ENCODE results near the gene MYO18A.

MYO18A gene

DNA sequence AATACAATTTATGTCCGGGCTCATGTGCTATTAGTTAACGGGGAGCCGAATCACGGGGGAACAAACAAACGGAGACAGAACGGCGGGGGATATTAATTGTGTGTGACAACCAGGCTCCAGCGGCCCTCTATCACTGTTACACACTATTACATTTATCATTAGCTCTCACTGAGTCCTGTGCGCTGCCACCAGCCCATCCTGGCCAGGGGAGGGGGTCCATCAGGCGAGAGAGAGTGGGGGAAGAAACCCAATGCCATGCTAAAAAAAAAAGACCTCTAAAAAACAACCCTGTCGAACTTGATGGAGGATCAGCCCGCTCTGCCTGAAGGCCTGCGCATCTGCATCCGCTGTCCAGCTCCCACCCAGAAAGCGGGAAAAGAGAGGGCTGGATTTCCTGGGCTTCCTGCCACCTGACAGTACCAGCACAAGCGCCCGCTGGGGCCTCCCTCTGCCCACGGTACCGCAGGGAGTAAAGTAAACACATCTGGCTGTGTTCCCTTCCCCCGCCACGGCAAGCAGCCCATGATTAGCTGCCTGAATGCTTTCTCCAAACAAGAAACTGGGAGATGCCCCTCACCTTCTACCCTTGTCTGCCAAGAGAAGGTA is 95.6 kb downstream of the MYO18A start:
- no peak for DNase-seq (ENCODE audit: low read depth in 2 of 2)

DNA sequence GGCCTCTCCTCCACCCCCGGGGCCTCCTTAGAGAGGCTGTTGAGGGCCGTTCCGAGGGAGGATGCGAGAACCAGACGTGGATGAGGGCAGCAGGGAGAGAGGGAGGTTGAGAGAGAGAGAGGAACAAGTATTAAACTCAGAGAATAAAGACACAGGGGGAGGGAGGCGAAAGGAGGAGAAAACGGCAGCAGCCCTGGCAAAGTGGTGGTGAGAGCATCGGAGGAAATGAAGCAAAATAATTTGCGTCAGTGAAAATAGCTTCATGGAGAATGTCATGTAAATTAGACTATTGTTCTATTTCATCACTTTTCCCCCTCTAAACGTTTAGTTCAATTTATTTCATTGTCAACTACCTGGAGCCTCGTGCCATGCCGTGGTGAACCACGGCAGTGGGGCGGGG is 99.2 kb downstream of the MYO18A start:
- no peak for DNase-seq (ENCODE audit: low read depth in 2 of 2)

DNA sequence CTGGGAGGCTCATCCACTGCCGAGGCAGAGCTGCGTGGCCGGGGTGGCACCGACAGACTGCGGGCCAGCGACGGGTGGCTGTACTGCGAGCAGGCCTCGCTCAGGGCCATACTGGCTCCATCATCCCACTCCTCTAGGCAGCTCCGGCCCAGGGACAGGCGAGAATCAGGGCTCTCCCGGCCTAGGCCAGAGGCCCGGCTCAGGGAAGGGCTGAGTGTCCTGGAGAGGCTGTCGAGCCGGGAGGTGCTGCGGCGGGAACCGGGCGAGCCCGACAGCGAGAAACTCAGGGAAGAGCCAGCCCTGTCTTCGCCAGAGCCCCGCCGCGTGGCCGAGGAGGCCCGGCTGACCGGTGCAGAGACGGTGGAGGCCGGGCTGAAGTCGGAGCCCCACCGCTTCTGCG is 99.9 kb downstream of the MYO18A start:
- no peak for DNase-seq (ENCODE audit: low read depth in 2 of 2)

DNA sequence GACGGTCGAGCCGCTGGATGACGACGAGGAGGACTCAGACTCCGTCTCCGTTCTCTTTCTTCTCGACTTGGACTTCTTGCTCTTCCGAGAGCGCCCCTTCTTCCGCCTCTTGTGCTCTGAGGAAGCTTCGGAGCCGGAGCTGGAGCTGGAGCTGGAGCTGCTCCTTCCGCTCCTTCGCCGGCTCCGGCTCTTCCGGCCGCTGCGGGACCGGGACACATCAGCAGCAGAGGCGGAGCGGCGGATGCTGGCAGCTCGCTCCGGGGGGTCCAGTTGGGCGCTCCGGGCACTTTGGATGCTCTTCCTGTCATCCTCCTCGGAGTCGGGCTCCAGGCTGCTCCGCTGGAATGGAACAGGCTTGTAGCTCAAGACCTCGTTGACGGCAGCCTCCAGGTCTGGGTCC is 100.3 kb downstream of the MYO18A start:
- DNase-seq (ENCODE audit: low read depth in 2 of 2) = no peak

DNA sequence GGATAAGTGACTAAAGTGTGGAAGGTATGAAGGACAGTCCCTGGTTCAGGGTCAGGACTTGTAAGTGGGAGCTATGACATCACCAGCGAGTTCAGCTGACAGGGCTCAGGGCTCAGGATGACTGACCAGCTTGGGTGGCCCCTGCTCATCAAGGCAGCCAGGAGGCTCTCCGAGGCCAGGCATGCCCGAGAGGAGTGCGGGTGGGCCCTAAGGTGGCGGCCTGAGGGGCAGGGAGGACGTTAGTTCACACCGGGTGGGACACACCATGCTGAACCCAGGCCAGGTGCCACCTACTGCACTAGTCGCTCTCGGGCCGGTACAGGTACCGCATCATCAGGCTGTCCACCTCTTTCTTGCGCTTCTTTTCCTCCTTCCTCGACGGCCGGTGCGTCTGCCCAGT is 100.8 kb downstream of the MYO18A start:
- no peak for DNase-seq (ENCODE audit: low read depth in 2 of 2)

DNA sequence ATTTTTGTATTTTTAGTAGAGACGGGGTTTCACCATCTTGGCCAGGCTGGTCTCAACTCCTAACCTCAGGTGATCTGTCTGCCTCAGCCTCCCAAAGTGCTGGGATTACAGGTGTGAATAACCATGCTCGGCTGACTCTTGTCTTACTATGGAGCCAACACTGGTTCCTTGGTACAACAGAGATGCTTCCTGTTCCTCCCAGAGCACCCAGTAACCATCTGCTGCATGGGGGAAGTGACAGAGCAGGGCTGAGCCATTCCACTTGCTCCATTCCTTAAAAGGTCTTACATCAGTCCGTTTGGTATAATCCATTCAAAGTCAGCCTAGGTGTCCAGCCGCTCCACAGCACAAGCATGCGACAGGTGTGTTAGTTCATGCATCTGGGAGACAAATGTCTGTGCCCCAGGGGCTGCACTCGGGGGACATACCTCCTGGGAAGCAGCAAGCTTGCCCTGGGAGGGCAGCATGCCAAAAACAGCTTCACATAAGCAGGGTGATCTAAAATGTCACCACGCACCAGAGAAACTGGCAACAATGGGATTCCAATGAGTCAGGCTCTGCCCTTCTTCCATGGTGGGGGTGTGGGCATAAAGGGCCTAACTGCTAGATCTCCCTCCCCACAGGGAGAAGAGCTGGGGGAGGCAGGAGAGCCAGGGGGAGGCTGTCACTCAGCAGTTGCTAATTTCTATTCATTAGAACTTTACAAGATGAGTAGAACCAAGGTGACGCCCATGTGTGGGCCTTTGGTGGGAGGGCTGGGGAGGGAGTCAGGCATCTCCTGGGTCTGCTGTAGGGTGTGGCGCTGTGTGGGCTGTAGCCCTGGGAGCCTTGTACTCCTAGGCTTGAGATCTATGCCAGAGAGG is 101.8 kb downstream of the MYO18A start:
- DNase-seq (ENCODE audit: low read depth in 2 of 2) = no peak

DNA sequence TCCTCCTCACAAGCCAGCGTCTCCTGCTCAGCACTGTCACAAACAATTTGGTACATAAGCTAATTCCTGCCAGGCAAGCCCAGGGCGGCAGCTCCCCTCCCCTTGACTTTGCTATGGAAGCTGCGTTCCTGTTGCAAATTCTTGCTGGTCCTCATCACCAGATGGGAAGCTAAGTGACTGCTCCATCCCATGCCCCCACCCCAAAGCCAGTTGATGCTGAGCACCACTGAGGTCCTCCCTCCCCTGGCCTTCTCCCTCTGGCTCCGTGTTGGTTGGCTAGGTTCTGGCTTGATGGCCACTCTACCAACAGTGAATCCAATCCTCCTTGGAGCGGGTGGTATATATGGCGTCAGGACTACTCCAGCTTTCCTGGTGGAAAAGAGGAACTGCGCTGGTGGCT is 102.9 kb downstream of the MYO18A start:
- no peak for DNase-seq (ENCODE audit: low read depth in 2 of 2)

DNA sequence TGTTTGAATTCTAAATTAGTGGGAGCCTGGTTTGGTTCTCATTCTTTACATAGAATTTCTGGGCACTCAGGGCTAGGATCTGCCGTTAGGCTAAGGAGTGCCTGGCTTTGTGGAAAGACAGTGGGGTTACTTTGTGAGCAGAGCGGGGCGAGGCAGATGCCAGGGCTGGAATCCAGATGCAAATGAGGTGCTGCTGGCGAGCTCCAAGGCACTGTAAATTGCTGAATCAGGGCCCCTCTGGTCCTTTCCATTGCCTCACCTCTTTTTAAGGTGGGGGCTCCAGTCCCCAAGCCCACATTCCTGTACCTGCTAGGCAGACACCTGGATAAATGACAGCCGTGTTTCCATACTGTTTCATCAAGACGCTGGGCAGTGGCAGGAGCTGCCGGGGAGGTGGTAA is 103.5 kb downstream of the MYO18A start:
- no peak for DNase-seq (ENCODE audit: low read depth in 2 of 2)

DNA sequence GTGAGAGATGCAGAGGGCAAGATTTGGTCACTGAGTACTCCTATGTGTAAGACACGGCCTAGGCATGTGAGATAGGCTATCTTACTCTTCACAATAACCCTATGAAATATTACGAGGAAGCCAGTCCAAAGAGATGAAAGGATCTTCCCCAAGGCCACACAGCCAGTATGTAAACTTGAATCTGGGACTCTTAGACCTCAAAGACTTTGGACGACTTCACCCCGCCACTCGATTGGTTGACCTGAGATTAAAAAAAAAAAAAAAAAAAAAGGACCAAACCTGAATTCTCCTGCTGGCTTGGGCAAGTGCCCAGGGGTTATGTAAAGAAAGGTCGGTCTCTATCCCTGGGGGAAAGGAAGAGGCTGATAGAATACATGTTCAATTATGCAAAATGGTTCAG is 104.1 kb downstream of the MYO18A start:
- DNase-seq (ENCODE audit: low read depth in 2 of 2) = no peak

DNA sequence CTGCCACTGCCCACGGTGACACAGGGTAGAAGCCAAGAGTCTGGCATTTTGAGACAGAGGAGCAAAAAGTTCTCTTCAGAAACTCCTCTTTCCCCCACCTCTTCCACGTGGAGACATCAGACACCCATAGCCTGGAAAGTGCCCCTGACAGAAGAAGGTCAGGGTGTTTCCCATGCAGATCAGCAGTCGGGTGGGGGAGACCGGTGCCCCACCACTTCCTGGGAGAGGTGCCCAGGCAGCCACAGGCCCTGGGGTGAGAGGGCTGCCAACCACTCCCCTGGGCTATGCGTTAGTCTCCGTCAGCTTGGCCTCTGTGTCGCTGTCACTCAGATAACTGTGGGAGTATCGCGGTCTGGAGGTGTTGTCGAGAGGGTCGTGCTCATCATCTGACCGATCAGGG is 105.7 kb downstream of the MYO18A start:
- no peak for DNase-seq (ENCODE audit: low read depth in 2 of 2)

DNA sequence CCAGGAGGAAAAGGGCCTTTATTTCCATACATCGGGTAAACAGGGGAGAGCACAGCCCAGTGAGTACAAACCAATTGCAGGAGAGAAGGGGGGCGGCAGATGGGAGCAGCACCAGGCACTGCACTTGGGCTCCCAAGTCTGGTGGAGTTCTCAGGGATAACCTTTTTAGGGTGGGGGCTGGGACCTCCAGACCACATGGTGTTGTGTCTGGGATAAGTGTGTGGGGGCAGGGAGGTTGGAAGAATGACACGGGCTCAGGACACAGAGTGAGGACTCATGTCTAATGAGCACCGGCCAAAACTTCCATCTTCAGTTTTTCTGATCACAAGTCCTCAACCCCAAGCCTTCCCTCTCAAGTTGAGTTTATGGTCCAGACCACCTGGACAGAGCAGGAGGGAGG is 106.7 kb downstream of the MYO18A start:
- no peak for DNase-seq (ENCODE audit: low read depth in 2 of 2)

DNA sequence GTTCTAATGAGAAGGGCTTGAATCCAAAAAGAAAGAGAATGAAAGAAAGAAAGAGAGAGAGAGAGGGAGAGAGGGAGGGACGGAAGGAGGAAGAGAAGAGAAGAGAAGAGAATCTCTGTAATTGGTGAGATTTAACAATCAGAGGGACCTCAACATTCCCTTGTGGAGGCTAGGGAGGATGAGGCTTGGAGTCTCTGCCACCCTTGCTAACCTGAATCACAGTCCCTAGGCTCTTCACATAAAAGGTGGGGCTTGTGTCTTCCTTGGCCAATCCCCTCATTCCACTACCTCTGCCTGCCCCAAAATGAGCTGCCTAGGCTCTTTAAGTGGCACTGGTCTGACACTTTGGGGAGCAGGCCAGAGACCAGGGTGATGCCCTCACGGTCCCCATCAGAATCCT is 107.2 kb downstream of the MYO18A start:
- no peak for DNase-seq (ENCODE audit: low read depth in 2 of 2)

DNA sequence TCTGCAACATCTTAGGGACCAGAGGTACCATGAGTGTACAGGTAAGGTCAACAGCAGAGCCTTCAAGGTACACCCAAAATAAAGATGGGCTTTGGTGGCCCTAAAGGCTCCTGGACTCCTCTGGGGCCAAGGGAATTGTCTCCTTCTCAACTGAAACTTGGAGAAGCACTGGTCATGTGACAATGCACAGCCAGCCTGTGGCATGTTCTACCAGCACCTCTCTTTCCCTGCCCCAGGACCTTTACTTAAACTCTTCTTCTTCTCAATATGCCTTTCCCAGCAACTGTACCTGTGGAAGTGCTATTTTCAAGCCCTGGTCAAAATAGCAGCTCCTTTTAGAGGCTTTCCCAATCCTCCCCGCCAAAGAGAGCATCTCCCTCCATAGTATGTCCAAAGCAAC is 108.9 kb downstream of the MYO18A start:
- DNase-seq (ENCODE audit: low read depth in 2 of 2) = no peak

DNA sequence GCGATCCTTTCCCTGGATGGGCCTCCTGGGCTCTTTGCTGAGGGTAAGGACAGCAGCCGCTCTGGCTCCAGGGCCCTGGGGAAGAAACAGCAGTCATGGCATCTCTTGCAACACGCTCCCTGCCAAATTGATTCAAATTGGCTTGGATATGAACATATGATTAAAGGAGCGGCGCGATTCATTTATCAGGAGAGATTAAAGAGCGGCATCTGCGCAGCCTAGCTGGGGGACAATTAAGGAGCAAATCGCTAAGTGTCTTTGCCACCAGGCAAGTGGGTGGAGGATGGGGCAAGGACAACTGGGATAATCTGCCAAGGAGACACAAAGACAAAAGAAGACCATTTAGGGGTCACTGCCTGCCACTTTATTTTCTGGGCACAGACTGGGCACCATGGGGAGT is 109.4 kb downstream of the MYO18A start:
- DNase-seq (ENCODE audit: low read depth in 2 of 2) = no peak

DNA sequence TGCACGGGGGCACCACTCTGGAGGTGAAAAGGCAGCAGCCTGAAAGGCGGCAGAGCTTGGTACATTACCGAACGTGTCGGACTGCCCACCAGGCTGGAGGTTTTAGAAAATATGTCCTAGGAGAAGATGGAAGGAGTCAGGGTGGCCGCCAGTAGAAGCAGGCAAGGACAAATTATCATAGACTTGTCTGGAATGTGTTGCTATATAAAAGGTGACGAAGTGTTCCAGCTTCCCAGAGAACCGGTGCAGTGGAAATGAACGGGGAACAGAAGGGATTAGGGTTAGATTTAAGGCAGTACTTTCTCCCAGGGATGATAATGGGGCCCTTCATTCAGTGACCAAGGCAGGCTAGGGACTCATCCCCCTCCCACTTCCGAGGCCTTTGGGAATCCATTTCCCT is 109.9 kb downstream of the MYO18A start:
- no peak for DNase-seq (ENCODE audit: low read depth in 2 of 2)

DNA sequence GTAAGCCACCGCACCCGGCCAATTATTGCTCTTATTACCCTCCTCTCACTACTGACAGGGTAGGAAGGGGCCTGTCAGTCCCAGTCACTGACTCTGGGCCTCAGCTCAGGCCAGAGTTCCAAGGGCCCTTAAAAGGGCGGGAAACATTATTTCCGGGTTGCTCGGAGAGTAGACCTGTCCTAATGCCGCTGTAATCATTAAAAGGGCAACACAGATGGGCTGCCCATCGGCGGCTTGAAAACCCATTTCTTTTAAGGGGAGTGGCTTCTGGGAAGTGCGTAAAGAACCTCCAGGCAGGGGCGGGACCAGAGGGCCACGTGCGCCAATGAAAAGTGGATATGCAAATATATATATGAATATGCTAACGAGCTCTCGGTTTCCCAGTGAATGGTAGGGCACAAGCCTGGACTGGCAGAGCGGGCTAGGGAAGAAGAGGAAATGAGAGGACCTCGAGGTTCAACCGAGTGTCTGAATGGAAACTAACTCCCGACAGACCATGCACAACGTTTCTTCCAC is 110.6 kb downstream of the MYO18A start:
- no peak for DNase-seq (ENCODE audit: low read depth in 2 of 2)

DNA sequence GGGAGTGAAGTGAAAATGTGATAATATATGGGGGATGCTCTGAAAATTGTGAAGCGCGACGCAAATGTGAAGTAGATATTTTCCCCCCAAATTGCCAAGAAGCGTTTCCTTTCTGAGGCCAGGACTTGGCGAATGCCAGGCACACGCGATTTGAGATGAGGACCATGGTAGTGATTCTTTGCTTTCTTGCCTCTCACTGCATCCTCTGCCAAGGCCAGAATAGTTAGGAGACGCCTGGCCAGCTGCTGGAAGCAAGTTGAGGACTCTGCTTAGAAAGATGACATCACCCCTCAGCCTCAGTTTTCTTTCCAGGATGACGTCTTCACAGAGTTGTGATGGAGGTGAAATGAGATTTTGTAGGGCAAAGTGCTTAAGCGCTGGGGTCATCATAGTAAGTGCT is 111.4 kb downstream of the MYO18A start:
- no peak for DNase-seq (ENCODE audit: low read depth in 2 of 2)

DNA sequence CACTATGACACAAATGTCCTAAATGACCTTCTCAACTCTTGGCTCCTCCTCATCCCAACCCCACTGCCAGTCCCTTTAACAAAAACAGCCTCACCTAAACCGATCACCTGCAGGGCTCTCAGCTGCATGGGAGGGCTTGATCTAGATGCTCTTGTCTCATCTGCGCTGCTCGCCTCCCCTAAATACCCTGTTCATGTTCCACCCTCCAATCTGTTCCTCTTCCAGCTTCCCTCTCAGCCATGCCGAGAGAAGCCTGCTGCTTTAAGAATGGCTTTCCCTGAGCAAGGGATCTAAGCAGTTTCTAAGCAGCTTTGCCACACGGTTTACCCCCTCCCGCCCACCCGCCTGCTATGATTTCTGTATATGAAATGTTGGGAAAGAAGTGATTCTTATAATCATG is 113.6 kb downstream of the MYO18A start:
- no peak for DNase-seq (ENCODE audit: low read depth in 2 of 2)

DNA sequence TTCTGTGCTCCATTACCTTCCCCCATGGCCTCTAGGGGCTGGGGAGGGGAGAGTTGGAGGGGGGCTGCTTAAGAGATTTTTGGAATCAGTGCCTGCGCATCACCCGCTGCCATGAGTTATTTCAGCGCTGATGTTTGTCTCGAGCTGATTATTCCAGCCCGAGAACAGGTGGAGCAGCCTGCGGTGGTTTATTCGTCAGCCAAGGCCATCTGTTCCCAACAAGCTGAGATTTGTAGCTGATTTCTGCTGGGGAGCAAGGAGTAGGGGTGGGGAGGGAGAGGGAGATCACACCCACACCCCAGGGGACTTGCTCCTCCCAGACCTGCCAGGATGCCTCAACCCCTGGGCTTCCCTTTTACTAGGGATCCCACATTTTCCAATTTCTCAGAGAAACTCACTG is 114.2 kb downstream of the MYO18A start:
- DNase-seq (ENCODE audit: low read depth in 2 of 2) = no peak

DNA sequence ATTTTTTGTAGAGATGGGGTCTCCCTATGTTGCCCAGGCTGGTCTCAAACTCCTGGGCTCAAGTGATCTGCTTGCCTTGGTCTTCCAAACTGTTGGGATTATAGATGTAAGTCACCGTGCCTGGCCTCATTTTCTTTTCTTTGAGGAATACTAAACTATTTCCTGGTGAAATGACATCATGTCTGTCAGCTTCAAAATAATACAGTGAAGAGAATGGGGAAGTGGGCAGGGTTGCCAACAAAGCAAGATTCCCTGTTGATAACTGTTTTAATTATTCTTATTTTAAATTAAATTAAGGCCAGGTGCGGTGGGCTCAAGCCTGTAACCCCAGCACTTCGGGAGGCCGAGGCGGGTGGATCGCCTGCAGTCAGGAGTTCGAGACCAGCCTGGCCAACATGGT is 116.2 kb downstream of the MYO18A start:
- no peak for DNase-seq (ENCODE audit: low read depth in 2 of 2)

DNA sequence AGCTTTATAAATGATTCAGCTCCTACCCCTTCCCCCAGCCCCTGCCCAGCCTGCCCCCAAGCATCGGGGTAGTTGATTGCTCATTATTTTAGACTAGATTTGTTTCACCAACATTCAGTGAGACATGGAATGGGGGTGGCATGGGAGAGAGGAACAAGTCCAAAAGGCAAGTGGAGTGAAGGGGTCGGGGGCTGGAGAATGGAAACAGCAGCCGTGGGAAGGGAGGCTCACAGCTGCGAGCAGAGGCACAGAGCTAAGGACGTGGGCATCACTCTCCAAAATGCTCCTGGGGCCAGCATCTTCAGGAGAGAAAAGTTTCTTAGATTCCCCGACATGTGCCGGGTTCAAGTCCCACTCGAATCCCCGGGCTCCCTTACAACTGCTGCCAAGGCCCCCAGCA is 118.0 kb downstream of the MYO18A start:
- no peak for DNase-seq (ENCODE audit: low read depth in 2 of 2)

DNA sequence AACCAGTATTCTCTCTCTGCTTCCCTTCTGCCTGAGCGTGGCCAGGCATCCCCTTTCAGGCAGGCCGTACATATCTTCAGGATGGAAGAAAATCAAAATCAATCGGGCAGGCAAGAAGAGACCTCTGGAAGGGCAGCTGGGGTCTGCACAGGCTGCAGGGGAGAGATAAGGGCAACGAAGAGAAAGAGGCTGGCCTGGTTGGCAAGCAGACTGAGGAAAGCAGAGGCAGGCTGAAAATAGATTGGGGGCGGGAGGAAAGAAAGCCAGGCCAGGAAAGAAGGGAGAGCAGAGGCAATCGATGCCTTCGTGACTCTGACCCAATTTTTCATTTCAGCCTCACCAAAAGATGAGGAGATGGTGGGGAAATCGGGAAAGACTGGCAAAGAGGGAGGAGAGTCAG is 119.2 kb downstream of the MYO18A start:
- no peak for DNase-seq (ENCODE audit: low read depth in 2 of 2)

DNA sequence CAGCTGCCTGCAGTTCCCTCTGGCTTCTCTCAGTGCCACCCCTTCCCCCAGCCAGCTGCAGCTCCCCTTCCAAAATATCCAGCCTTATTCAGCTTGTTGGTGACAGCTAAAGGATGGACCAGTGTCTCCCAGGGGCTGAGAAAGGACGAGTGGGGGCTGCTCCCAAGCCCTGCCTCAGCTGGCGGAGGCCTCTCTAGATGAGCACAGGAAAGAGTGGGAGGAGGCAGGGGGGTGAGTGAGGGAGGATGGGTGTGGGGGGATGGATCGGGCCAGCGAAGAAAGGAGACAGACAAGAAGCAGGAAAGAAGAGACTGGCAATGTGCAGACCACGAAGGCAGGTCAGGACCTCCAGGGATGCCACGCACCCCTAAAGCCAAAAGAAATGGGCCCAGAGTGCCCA is 119.7 kb downstream of the MYO18A start:
- DNase-seq (ENCODE audit: low read depth in 2 of 2) = no peak

DNA sequence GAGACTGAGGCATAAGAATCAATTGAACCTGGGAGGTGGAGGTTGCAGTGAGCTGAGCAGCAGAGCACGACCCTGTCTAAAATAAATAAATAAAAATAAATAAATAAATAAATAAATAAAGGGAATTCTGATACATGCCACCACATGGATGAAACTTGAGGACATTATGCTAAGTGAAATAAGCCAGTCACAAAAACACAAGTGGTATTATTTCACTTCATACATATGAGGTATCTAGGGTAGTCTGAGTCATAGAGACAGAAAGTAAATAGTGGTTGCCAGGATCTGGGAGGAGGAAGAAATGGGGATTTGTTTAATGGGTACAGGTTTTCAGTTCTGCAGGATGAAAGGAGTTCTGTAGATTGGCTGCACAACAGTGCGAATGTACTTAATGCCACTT is 120.9 kb downstream of the MYO18A start:
- no peak for DNase-seq (ENCODE audit: low read depth in 2 of 2)
